NCI-H2029 (cell line): Measurements from ENCODE around the gene C16orf54.
"Not testable (repeated sequence)": the region's sequence is repeated elsewhere in the genome, so short reads cannot be mapped to it uniquely, and the experiment has no call there.

Experiments
- DNase-seq: peaks from one replicate; lab custom pipeline; 2025; lab: John Stamatoyannopoulos, UW

Gene C16orf54

DNA sequence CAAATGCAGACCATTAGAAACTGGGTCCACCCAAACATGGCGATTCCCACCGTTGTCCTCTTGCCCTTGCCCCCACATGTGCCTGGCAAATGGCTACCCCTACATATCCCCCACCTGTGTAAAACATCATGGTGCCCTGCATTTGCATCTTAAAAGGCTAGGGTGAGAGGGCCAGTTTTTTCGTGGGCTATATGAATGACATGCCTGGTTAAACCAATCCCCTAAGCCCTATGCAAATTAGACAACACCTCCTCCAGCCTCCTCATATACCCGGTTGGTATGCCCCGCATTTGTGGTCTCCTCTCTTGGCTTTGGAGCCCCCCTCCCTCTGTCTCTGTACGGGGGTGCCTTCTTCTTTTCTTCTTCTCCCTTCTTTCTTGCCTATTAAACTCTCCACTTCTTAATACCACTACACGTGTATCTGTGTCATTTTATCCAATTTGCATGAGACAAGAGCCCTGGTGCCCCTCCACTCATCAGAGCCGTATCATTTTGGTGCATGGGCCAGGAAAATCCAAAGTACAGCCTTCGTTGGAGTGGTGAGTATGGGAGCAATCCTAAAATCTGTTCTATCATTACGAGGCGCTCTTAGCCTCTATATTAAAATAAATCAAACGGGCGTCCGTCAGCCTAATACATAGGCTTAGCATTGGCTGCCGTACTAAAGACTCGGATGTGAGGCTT is 36.7 kb downstream of the C16orf54 start:
- DNase-seq: no peak

DNA sequence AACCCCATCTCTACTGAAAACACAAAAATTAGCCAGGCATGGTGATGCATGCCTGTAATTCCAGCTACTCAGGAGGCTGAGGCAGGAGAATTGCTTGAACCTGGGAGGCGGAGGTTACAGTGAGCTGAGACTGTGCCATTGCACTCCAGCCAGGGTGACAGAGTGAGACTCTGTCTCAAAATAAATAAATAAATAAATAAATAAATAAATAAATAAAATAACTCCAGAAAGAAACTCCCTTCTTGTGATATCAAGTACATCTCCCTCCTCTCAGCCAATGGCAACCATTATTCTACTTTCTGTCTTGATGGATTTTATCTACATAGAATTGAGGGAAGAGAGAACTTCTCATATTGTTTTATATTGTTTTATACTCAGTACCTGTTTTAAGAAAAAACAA is 38.6 kb downstream of the C16orf54 start:
- DNase-seq: not testable (repeated sequence)

DNA sequence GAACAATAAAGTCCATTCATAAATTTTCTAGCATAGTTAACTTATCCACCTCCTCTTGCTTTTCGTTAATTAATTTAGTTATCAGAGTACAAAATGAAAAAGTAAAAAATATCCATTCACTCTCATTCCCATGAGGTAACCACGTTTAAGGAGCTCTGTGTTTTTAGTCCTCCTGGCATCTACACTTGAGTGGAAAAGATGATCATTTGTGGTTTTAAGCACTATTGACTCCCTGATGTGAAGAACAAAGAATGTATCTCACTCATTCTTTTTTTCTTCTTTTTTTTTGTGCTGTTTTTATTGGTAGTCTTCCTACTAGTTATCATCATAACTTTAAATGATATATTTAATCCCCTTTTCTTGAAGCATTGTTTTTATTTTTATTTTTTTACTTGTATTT is 40.8 kb downstream of the C16orf54 start:
- DNase-seq: no peak

DNA sequence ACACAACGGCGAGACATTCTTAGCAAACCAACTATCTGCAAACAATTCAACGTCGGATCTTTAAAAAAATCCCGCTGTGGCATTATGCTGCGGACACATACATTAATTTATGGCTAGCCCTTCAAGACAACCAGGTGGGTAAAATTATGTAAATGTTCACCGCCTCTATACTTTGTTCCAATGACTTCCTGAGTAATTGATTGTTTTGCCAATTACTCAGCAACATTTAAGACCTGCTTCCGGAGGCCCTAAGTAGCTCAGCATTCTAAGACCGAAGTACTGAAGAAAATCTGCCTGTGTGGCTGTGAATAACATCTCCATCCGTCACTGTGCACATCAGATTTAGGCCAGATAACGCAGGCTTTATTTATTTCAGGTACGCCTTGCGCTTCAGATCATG is 43.5 kb downstream of the C16orf54 start:
- no peak for DNase-seq

DNA sequence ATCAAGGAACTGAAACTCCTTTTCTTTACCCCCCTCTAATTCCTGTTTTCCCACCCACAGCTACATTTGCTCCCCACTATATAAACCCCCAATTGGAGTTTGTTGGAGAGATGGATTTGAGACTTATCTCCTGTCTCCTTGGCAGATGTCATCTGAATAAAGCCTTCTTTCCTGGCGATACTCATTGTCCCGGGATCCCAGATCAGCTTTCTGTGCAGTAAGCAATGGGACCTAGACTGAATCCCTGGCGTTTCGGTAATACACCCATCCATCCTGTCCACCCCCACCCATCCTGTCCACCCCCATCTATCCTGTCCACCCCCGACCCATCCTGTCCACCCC is 44.6 kb downstream of the C16orf54 start:
- DNase-seq: no peak

DNA sequence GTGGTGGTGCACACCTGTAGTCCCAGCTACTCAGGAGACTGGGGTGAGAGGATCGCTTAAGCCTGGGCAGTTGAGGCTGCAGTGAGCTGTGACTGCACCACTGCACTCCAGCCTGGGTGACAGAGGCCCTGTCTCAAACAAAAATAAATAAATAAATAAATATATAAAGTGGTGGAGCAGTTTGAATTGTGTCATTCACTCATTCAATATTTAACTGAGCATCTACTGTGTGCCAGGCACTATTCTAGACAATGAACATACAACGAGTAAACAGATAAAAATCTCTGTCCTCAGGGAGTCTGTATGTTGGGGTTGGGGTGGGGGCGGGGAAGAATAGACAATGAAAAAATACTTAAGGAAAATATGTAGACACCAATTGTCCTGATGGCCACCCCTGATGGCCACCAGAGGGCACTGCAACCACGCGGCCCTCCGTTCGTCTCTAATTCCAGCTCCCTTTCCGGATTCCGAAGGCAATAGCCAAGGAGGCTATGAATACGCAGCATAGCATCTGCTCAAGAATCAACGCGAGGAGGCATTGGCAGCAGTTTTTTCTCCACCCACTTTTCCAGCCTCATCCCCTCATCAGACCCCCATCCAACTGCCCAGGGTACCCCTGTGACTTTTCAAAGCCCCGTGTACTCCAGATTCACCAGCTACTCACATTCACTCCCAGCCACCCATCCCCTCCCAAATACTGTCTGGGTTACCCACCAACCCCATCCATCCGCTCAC is 45.4 kb downstream of the C16orf54 start:
- peak; percentile 68 for DNase-seq

DNA sequence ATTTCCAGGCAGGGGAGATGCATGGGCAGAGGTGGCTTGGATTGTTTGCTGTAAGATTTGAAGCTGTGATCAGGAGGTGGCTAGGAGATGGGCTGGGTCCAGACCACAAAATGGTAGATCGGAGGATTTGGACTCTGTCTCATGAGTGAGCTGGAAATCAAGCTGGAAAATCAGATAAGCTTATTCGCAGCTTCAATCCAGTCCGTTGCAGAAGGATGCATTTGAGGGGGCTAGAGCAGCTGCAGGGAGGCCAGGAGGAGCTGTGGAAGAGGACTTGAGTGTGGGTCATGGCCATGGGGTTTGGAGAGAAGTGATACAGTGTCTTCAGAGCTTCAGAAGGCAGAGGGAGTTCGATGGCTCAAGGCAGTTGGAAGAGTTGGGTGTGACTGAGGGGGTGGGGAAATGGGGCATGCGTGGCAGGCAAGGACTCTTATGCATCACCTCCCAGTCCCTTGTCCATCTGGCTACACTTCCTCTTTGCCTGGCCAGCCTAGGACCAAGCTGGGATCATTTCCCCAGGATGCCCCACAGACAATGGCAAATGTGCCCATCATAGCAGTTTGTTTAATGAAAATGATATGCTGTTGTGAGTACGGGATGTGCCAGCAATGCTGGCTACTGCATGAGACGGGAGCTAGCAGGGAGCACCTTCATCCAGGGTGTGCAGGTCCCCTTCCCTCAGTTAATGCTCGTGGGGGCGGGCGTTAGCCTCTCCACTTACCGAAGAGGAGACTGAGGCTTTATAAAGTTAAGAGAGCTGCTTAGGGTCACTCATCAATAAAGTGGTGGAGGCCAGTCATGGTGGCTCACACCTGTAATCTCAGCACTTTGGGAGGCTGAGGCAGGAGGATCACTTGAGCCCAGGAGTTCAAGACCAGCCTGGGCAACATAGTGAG is 46.2 kb downstream of the C16orf54 start:
- DNase-seq: no peak

DNA sequence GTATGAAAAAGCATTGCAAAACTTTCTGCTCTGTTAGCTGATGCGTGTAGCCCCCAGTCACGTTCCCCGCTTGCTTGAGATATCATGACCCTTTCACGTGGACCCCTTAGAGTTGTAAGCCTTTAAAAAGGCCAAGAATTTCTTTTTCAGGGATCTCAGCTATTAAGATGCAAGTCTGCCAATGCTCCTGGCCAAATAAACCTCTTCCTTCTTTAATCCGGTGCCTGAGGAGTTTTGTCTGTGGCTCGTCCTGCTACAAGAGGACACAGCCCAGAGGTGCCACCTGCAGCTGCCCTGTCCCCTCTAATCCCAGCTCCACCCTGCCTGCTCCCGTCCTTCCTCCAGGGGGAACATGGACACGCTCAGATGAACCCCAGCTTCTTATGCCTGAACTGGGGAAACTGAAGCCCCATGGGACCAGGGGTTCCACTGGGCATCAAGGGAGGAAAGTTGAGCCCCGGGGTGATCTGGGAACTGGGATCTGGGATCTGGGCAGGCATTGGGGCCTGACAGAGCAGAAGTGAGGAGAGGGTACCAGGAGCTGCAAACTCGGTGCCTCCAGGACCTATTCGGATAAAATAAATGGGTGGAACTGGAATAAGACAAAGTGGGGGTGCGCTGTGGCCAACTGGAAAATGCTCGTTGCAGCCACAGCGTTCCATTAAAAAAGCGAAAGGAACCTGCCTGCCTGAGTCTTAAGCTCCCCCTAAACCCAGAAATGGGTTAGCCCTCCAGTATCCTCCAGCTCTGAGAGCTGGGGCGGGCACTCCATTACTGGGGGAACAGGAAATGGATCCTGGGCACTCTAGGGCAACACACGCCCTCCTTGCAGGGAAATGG is 47.1 kb downstream of the C16orf54 start:
- no peak for DNase-seq

DNA sequence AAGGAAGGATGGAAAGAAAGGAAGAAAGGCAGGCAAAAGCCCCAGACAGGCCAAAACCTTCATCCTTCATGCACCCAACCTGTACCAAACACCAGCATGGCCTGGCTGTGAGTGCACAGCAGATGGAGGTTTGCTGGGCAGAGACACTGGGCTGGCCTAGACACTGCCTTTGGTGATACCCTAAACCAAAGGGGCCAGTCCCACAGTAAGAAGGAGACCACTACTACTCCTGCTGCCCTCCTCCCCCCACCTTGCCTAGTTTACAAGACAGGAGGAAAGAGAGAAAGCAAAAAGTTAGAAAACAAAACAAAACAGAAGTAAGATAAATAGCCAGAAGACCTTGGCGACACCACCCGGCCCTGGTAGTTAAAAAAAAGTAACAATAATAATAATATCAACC is 47.7 kb downstream of the C16orf54 start:
- no peak for DNase-seq

DNA sequence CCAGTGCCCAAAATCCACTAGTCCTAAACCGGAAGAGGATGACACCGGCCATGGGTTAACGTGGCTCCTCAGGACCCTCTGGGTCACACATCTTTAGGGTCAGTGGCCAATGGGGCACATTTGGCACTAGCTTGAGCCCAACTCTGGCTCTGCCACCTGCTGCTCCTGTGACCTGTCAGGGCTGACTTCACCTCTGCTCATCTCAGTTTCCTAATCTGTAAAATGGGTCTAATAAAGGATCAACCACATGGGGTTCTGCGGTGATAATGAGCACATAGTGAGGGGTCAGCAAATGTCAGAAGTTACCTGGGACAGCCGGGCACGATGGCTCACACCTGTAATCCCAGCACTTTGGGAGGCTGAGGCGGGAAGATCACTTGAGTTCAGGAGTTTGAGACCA is 48.4 kb downstream of the C16orf54 start:
- DNase-seq: no peak

DNA sequence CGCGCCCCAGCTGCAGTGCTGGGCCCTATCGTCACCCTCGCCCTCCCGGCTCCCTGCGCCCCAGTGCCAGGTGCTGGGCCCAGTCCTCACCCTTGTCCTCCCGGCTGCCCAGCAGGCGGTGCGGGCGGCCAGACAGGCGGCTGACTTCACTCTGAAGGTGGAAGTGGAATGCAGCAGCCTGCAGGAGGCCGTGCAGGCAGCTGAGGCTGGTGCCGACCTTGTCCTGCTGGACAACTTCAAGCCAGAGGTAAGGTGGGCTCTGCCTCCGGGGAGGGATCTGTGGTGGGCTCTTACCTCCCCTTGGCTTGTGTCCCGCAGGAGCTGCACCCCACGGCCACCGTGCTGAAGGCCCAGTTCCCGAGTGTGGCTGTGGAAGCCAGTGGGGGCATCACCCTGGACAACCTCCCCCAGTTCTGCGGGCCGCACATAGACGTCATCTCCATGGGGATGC is 48.9 kb downstream of the C16orf54 start:
- DNase-seq: no peak

DNA sequence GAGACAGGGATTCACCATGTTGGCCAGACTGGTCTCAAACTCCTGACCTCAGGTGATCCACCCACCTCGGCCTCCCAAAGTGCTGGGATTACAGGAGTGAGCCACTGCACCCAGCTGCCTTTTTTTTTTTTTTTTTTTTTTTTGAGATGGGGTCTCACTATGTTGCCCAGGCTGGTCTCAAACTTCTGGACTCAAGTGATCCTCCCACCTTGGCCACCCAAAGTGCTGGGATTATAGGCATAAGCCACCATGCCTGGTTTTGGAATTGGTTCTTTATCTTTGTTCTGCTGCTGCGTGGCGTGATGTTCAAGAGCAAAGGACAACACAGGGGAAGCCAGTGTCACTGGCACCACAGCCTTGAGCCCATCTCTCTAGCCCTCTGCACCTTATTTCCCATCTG is 50.1 kb downstream of the C16orf54 start:
- not testable (repeated sequence) for DNase-seq

DNA sequence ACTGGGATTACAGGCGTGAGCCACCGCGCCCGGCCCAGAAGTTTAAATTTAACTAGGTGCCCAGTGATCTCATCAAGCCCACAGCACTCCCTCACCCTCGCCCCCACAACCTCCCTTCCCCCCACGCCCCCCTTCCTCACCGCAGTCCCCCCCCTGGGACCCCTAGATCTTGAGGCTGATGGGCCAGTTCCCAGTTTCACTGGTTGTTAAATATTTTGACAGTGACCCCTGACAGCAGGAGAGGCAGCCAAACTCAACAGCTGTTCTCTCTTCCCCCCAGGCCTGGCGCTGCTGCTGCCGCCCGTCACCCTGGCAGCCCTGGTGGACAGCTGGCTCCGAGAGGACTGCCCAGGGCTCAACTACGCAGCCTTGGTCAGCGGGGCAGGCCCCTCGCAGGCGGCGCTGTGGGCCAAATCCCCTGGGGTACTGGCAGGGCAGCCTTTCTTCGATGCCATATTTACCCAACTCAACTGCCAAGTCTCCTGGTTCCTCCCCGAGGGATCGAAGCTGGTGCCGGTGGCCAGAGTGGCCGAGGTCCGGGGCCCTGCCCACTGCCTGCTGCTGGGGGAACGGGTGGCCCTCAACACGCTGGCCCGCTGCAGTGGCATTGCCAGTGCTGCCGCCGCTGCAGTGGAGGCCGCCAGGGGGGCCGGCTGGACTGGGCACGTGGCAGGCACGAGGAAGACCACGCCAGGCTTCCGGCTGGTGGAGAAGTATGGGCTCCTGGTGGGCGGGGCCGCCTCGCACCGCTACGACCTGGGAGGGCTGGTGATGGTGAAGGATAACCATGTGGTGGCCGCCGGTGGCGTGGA is 51.2 kb downstream of the C16orf54 start:
- no peak for DNase-seq

DNA sequence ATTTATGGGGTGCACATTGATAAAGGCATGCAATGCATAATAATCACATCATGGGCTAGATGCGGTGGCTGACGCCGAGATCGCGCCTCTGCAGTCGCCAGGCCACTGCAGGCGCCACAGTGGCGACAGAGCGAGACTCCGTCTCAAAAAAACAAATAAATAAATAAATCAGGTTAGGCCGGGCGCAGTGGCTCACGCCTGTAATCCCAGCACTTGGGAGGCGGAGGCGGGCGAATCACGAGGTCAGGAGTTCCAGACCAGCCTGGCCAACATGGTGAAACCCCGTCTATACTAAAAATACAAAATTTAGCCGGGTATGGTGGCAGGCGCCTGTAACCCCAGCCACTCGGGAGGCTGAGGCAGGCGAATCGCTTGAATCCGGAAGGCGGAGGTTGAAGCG is 53.2 kb downstream of the C16orf54 start:
- not testable (repeated sequence) for DNase-seq
